Amniotic stem cell (primary cell): Measurements from ENCODE around the gene TSPAN7.

Source experiments
- DNase-seq: peaks from one replicate; lab custom pipeline; 2025; lab: John Stamatoyannopoulos, UW

TSPAN7 gene

GRCh38 chrX:38595801-38596200 is 34.5 kb downstream of the TSPAN7 start:
- DNase-seq: no peak

GRCh38 chrX:38596939-38597338 is 35.6 kb downstream of the TSPAN7 start:
- no peak for DNase-seq

- DNase-seq: no peak
Measured at GRCh38 chrX:38599796-38600755, 38.7 kb downstream of the TSPAN7 start.

GRCh38 chrX:38601866-38602265 is 40.5 kb downstream of the TSPAN7 start:
- no peak for DNase-seq

DNA sequence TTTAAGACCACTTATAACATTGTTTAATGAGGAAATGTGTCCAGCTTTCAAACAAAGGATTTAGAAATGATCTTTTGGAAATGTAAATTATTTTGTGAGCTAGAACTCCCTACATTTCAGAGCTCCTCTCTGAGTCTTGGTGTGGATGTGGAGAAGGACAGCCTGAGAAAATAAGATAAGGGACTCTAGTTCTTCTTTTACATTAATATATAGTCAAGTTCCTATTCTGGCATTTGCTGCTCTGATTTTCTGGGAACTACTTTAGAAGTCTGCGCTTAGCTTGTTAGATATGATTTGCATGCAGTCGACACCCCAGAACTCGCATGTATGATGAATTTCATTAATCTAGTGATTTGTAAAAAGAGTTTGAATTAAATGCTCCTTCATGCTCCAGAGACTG is 45.5 kb downstream of the TSPAN7 start:
- DNase-seq: no peak

DNA sequence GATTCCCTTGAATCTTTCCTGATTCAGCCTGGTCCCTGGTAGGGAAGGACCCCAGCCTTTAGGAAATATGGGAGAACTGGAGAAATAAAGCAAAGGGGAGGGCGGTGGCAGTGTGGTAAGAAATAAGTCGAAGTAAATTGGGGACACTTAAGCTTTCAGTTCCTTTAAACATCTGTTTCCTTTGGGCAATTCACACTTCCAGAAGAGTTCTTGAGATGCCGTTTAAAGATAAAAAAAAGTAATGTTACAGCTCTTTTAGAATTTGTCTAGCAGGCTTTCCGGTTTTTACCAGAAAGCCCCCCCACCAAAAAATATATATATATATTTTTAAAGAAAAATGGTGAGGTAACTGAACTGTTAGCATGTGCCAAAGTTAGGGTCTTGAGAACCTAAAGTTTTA is 46.6 kb downstream of the TSPAN7 start:
- DNase-seq: no peak

- no peak for DNase-seq
Measured at GRCh38 chrX:38610849-38611248, 49.5 kb downstream of the TSPAN7 start.

GRCh38 chrX:38612281-38612680 is 50.9 kb downstream of the TSPAN7 start:
- no peak for DNase-seq

- DNase-seq: no peak
Measured at GRCh38 chrX:38614485-38614884, 53.1 kb downstream of the TSPAN7 start.

- no peak for DNase-seq
Measured at GRCh38 chrX:38616904-38617303, 55.6 kb downstream of the TSPAN7 start.

GRCh38 chrX:38618180-38618579 is 56.8 kb downstream of the TSPAN7 start:
- DNase-seq: no peak

DNA sequence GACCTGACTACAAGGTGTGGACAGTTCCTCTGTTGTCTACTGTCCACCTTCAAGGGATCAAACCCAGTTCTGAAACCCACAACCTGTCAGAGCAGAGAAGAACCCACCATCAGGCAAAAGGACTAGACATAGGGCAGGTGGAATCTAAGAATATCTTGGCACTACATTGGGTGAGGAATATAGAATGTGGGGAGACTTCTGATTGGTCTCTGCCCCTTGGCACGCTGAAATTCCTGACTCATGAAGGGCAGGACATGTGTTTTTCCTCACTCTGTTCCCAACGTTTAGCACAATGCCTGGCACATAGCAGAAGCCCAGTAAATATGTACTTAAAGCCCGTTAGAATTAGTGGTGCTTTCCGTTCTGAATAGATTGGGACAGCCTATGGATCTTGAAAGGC is 59.3 kb downstream of the TSPAN7 start:
- no peak for DNase-seq

DNA sequence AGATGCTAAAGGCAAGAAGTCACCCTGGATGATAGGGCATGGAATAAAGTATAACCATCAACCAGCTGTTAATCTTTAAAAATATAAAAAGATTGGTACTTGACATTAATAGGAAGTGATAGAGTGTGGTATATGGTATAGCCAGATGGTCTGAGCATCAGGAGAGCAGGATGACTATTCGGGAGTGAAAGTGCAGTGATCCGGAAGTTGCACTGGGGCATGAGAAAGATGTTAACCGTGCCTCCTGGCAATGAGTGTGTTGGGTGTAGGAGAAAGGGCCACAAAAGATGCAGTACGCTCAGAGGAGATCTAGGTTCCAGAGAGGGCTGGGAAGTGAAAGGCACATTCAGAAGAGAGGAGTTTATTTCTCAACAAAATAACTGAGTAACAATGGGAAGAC is 65.0 kb downstream of the TSPAN7 start:
- no peak for DNase-seq

- no peak for DNase-seq
Measured at GRCh38 chrX:38627683-38628082, 66.3 kb downstream of the TSPAN7 start.

DNA sequence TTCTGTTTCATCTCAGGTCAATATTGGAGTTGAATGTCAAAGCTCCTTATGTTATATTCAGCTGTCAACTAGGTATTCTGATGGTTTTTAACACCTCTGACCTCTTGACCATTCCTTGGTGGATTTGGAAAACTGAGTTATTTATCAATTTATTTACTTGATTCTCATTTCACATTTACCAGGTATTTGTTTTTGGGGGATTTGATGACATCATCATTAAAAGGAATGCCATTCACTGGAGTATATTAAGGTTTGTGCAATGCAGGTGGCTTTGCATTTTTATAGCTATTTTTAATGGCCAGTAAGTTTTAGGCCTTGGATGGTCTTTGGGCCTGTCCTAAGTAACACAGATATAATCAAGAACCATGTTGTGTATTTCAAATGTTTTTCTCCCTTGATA is 67.2 kb downstream of the TSPAN7 start:
- no peak for DNase-seq

DNA sequence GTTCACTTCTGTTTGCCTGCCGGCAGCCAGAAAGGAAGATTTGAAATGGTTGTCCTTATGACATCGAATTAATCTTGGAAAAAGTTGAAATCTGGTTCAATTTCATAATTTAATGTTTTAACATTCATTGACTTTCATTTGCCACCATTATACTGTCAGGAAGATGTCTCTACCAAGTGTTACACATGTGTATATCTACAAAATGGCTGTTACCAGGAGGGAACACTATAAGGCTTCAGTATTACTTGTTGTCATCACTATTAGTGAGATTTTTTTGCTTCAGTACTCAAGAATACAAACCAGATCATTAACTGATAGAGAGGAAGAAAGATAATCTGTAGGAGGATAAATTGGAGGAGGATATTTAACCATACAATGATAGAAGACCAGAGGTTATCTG is 71.2 kb downstream of the TSPAN7 start:
- no peak for DNase-seq

DNA sequence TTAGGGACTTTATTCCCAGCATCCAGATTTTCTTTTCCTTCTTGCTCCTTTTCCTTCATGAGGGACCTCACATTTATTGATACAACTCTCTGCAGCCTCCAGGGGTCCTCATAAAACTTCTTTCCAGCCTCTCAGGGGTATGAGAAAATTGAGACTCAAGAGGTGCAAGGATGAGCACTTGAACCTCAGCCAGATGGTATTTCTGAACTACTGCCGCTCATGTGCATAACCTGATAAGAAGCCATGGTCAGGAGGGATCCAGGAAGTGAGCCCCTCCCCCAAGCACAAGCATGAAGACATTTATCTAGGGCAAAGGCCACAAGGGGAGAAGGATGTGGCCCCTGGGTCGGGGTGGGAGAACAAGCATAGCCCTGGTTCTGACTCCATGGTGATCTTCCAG is 73.3 kb downstream of the TSPAN7 start:
- no peak for DNase-seq

DNA sequence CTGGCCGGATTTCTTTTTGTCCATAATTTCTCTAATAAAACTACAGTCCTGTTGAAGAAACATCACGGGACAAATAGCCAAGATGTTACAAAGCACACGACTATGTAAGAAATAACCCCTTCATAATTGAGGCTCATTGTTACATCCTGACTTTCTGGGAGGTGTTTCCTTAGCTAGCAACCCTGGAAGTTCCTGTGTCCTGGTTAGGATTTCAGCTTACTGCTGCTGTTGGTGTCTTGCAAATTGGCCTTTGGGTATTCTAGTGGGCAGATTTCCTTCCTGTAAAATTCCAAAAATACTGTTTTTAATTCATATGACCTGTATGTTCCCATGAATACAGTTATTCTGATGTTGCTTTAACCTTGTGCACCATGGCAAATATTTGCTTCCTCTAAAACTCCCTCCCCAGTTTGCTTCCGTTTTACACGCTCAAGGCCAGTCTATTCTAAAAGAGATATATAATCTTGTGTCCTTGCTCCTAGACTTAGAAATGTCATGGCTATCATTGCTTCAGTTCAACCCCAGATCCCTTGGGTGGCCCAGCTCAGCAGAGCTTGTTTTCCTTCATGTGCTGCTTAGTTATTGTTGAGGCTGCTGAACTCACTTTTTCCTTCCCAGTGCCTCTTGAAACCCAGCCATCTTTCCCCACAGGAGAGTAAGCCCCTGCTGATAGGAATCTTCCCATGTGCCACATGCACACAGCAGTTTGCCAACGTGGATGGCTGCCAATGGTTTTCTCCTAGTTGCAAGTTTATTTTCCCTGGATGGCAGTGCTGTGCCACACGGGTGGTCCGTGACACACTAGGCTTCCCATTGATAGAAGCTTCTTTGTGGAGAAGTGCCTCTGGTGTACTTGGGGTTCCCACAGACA is 75.8 kb downstream of the TSPAN7 start:
- DNase-seq: no peak

- DNase-seq: no peak
Measured at GRCh38 chrX:38638952-38639529, 77.7 kb downstream of the TSPAN7 start.

- no peak for DNase-seq
Measured at GRCh38 chrX:38639730-38640129, 78.4 kb downstream of the TSPAN7 start.

DNA sequence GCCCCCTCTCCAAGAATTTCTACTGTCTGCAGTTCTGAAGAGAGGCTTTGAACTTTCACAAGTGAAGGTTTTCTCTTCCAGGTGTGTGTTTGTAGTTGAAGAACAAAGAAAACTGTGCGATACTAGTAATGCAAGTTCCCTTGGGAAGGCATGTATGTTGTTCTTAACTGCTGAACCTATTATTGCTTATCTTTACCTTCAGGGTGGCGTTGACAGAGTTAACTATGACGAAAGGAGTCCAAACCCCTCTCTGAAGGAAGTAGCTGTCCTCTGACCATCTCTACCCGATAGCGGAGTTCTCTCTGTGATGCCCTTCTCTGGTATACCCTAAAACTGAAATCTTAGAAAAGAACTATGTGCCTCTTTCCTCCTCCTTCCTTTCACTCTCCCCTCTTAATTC is 79.9 kb downstream of the TSPAN7 start:
- DNase-seq: no peak

DNA sequence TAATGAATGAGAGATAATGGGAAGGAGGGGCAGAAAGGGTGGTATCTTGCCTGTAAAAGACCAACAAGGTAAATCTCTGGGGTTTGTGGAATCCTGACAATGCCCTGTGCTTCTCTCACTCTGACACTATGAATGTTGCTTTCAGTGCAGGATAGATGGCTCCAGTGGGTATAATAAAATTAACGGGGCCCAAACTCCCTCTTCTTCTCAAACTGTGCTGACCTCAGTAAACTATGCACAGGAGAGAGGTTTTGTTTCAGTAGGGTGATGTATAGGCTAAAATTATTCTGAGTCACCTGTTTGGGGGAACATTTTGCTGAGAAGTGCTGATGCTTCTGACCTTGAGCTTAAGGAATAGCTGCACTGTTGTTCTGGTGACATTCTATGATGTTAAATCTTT is 82.6 kb downstream of the TSPAN7 start:
- no peak for DNase-seq

DNA sequence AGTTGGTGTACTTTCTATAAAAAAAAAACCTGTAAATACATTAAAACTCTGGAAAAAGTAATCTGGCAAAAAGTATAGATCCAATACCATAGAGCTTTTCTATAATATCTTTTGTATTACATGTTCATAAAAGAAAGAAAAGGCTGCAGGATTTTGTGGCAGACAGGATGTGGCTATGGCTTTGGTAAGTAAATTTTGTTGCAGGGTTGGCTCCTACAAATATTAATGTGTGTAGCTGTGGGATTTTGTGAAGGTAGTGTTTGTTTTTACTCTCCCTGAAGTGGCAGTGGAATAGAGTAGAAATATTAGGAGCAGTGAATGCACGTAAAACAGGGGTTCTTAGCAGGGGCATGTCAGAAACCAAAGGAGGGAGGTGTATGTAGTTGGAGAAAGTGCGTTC is 84.8 kb downstream of the TSPAN7 start:
- DNase-seq: no peak
